ENCODE data around the gene NDRG3. TPM values are rescaled to one million over a fixed set of nuclear protein-coding genes. Genes with fewer than 3 reads are reported as not detected.

NDRG3 gene
- total and polyA plus RNA-seq, 10 of the 15 experiments (the other 5 are each of a cell fraction or from before 2014, with no cell fraction given): 11.2 to 29.7 (median 14.9) TPM

- TF ChIP-seq FOXK2 (IDR thresholded peaks at IDR 0.05) (no peak), ATF2 (IDR thresholded peaks at IDR 0.05; ENCODE audit: low read length) (no peak; the same call in 1 of the 2 replicates), EZH2 (IDR thresholded peaks at IDR 0.05; ENCODE audit: borderline replicate concordance, control insufficient read depth, low read depth, low read length) (no peak), TAF1 (IDR thresholded peaks at IDR 0.05; ENCODE audit: borderline replicate concordance, low read depth, low read length) (0 out of 2 replicates have a peak, but pooled peaks have one; percentile 19), STAT3 (IDR thresholded peaks at IDR 0.05; ENCODE audit: low read depth, low read length) (no peak), ZBTB40 (IDR thresholded peaks at IDR 0.05; ENCODE audit: borderline replicate concordance) (no peak), HDGF (IDR thresholded peaks at IDR 0.05) (no peak), E2F4 (IDR thresholded peaks at IDR 0.05; ENCODE audit: low read depth, low read length) (peak; percentile 66), EED (IDR thresholded peaks at IDR 0.05; ENCODE audit: low read depth) (peak; percentile 81), CREB1 (IDR thresholded peaks at IDR 0.05; ENCODE audit: low read depth) (0 out of 2 replicates have a peak, but pooled peaks have one; percentile 56), JUNB (IDR thresholded peaks at IDR 0.05) (no peak; the same call in 1 of the 2 replicates), USF1 (IDR thresholded peaks at IDR 0.05; ENCODE audit: borderline replicate concordance, extremely low read length, insufficient read depth, low read depth, low read length) (no peak), POLR2A (IDR thresholded peaks at IDR 0.05; ENCODE audit: low read depth, low read length) (peak; percentile 82), NKRF (conservative IDR thresholded peaks at IDR 0.05) (peak; percentile 41; the same call in 1 of the 2 replicates), ZNF24 (IDR thresholded peaks at IDR 0.05) (no peak), KAT2A (conservative IDR thresholded peaks at IDR 0.05; ENCODE audit: control insufficient read depth, low read depth, low read length) (no peak), PML (IDR thresholded peaks at IDR 0.05; ENCODE audit: low read length) (peak; percentile 38; the same call in 1 of the 2 replicates), SMARCA5 (IDR thresholded peaks at IDR 0.05) (no peak; the same call in 1 of the 2 replicates), MAX (IDR thresholded peaks at IDR 0.05; ENCODE audit: low read depth, low read length) (0 out of 2 replicates have a peak, but pooled peaks have one; percentile 25)
Observed at GRCh38 chr20:36604952-36605398, 140.9 kb downstream of the NDRG3 start (continued).
